ENCODE results near the gene SELENOP.

DNA sequence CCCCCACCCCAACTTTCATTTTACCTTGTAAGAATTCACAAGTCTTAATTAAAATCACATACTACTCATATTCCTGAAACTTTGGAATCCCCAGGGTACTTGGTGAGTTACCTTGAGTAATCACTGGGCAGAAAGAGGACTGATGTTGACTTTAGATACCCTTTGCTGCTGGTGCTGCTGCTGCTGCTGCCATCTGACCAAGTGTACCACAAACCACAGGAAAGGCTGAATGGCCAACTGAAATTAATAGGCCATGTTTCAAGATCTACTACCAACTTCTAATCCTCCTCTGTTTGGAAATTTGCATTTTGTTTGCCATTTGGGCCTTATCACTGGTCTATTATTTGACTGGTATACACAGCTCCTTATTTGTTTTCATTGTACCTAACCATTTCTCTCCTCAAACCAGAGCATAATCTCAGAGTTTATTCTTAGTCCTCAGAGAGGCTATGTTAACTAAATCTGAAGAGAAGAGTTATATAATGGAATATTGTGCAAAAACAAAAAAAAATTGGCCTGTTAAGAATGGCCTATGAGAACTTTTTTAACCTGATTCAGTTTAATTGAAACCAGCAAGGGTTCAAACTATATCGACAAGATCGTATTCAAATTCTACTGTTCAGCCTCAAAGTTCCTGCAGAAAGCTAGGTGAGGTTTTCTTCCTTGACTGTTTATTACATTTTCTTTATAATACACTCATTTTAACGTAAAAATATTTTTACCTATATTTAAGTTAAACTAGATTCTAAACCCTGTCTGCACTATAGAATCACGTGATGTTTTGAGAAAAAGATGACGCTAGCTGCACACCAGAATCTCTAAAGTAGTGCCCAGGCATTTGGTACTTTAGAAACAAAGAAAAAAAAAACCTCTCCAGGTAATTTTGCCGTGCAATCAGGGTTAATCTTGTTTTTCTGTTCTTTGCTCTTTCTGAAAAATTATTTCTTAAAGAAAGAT is 13.1 kb downstream of the SELENOP start:
- TF ChIP-seq, protein P1, sequence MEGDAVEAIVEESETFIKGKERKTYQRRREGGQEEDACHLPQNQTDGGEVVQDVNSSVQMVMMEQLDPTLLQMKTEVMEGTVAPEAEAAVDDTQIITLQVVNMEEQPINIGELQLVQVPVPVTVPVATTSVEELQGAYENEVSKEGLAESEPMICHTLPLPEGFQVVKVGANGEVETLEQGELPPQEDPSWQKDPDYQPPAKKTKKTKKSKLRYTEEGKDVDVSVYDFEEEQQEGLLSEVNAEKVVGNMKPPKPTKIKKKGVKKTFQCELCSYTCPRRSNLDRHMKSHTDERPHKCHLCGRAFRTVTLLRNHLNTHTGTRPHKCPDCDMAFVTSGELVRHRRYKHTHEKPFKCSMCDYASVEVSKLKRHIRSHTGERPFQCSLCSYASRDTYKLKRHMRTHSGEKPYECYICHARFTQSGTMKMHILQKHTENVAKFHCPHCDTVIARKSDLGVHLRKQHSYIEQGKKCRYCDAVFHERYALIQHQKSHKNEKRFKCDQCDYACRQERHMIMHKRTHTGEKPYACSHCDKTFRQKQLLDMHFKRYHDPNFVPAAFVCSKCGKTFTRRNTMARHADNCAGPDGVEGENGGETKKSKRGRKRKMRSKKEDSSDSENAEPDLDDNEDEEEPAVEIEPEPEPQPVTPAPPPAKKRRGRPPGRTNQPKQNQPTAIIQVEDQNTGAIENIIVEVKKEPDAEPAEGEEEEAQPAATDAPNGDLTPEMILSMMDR (IDR thresholded peaks at IDR 0.05; ENCODE audit: insufficient read depth, low read length, poor library complexity, severe bottlenecking): no peak
- TF ChIP-seq EZH2phosphoT487 (conservative IDR thresholded peaks at IDR 0.05; ENCODE audit: low read length): no peak

Measured in SU-DHL-6 (cell line).